Tibial nerve (tissue), 4 donors: ENCODE results near the gene COX14.

Source experiments
- EP300 ChIP-seq, 2 donors: sonication (generic); formaldehyde crosslinking; IDR thresholded peaks; one replicate each; pipeline ENCODE4 v1.6.1; 2017; ENCODE audit warnings: antibody characterized with exemption in 2 of 2, mild to moderate bottlenecking in 1 of 2
- POLR2A ChIP-seq, 2 donors: fragments of 450-650 bp; IDR thresholded peaks; one replicate each; pipeline ENCODE4 v1.6.1; 2017; ENCODE audit warnings: antibody characterized with exemption in 2 of 2, mild to moderate bottlenecking in 2 of 2, moderate library complexity in 2 of 2
- TF ChIP-seq, protein P1 (sequence below), 5 experiments: fragments of 200-600 bp in 3 of 5; fragments of 450-650 bp in 2 of 5; sonication (generic) in 3 of 5; IDR thresholded peaks; one replicate each; pipeline ENCODE4 v1.5.1; 2016 to 2019; ENCODE audit warnings: antibody characterized with exemption in 5 of 5, mild to moderate bottlenecking in 3 of 5, moderate library complexity in 2 of 5

GRCh38 chr12:50086148-50086547 is 25.9 kb upstream of the COX14 start:
- TF ChIP-seq, protein P1, sequence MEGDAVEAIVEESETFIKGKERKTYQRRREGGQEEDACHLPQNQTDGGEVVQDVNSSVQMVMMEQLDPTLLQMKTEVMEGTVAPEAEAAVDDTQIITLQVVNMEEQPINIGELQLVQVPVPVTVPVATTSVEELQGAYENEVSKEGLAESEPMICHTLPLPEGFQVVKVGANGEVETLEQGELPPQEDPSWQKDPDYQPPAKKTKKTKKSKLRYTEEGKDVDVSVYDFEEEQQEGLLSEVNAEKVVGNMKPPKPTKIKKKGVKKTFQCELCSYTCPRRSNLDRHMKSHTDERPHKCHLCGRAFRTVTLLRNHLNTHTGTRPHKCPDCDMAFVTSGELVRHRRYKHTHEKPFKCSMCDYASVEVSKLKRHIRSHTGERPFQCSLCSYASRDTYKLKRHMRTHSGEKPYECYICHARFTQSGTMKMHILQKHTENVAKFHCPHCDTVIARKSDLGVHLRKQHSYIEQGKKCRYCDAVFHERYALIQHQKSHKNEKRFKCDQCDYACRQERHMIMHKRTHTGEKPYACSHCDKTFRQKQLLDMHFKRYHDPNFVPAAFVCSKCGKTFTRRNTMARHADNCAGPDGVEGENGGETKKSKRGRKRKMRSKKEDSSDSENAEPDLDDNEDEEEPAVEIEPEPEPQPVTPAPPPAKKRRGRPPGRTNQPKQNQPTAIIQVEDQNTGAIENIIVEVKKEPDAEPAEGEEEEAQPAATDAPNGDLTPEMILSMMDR (IDR thresholded peaks at IDR 0.05), result no peak
- TF ChIP-seq POLR2A (IDR thresholded peaks at IDR 0.05), result no peak
- no peak for TF ChIP-seq EP300 (IDR thresholded peaks at IDR 0.05)
